Adrenal gland (tissue), 5 donors: ENCODE results near the gene SH3BP5L.

Source experiments
- CTCF ChIP-seq, 6 experiments: fragments of 450-650 bp in 4 of 6; fragments of 200-600 bp in 2 of 6; sonication (generic) in 1 of 6; IDR thresholded peaks; 1 replicate in 5 of 6; 2 replicates in 1 of 6; pipeline versions ENCODE4 v1.5.1 to v1.8.0; 2016 to 2021; ENCODE audit warnings: antibody characterized with exemption in 6 of 6, mild to moderate bottlenecking in 2 of 6, moderate library complexity in 1 of 6
- POLR2A ChIP-seq, 2 donors: fragments of 450-650 bp; IDR thresholded peaks; one replicate each; pipeline ENCODE4 v1.6.1; 2017; ENCODE audit warnings: antibody characterized with exemption in 2 of 2, mild to moderate bottlenecking in 2 of 2, moderate library complexity in 1 of 2
- donor health status: DM: no; HTN: no; CAD: no.

GRCh38 chr1:248787430-248787829, 38.3 kb downstream of the SH3BP5L start:
- TF ChIP-seq CTCF (IDR thresholded peaks at IDR 0.05): no peak
- no peak for TF ChIP-seq POLR2A (IDR thresholded peaks at IDR 0.05)
